C4-2B (cell line): ENCODE measurements around the gene PTCHD1.

Source experiments
- ZFX ChIP-seq: fragments of 450-650 bp; IDR thresholded peaks from 2 replicates; pipeline ENCODE4 v1.6.1; 2017
- TF ChIP-seq, protein P1 (sequence below): fragments of 450-650 bp; conservative IDR thresholded peaks from 2 replicates; pipeline ENCODE4 v1.5.1; 2017; ENCODE audit warnings: mild to moderate bottlenecking

DNA sequence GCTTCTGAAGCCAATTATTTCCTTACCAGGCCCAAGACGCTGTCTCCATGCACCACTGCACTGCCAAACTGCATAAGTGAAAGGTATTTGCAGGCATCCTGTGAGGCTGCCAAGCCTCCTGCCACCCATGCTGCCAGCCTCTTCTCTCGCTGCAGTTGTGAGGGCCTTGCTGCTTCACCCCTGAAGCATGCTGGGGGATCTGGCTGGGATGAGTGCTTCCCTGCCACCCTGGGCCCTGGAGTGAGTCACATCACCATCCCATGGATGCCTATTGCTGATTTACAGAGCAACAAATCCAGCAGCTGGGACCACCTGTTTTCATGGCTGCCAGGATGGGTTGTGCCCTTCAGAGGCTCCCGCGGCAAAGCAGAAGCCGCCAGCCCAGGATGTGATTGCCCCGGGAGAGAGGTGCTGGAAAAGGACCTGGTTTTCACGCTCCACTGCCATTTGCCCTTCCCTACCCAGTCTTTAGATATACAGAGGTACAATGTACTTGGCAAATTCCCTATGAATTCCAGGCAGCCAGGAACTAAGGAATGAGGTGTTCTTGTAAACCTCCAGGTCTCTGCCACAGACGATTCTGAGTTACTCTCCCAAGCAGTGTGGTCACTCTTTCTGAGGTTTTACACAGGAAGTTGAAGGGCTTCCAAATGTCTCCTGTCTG is 41.5 kb upstream of the PTCHD1 start:
- TF ChIP-seq, protein P1, sequence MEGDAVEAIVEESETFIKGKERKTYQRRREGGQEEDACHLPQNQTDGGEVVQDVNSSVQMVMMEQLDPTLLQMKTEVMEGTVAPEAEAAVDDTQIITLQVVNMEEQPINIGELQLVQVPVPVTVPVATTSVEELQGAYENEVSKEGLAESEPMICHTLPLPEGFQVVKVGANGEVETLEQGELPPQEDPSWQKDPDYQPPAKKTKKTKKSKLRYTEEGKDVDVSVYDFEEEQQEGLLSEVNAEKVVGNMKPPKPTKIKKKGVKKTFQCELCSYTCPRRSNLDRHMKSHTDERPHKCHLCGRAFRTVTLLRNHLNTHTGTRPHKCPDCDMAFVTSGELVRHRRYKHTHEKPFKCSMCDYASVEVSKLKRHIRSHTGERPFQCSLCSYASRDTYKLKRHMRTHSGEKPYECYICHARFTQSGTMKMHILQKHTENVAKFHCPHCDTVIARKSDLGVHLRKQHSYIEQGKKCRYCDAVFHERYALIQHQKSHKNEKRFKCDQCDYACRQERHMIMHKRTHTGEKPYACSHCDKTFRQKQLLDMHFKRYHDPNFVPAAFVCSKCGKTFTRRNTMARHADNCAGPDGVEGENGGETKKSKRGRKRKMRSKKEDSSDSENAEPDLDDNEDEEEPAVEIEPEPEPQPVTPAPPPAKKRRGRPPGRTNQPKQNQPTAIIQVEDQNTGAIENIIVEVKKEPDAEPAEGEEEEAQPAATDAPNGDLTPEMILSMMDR = no peak
- no peak for TF ChIP-seq ZFX
